Progenitor cell of endocrine pancreas (in vitro differentiated cells): ENCODE results near the gene PCDHGA4. TPM values are rescaled to one million over a fixed set of nuclear protein-coding genes. Genes with fewer than 3 reads are reported as not detected.
"Not testable (repeated sequence)": the region's sequence is repeated elsewhere in the genome, so short reads cannot be mapped to it uniquely, and the experiment has no call there.

Source experiments
- DNase-seq: peaks from one replicate; pipeline ENCODE4 v3.0.0; 2021; ENCODE audit warnings: low spot score; ENCODE audit not compliant: unreplicated experiment
- H3K27ac Mint-ChIP-seq: 2 replicates; pipeline ENCODE4 v1.8.0; 2021; ENCODE audit warnings: mild to moderate bottlenecking, moderate library complexity, mixed read lengths
- H3K27me3 Mint-ChIP-seq: 2 replicates; pipeline ENCODE4 v1.8.0; 2021; ENCODE audit warnings: mixed read lengths
- H3K36me3 Mint-ChIP-seq: 2 replicates; pipeline ENCODE4 v1.8.0; 2022; ENCODE audit warnings: mixed read lengths; ENCODE audit not compliant: insufficient read depth
- H3K4me1 Mint-ChIP-seq: 2 replicates; pipeline ENCODE4 v1.8.0; 2021; ENCODE audit warnings: low read depth, mixed read lengths
- H3K4me3 Mint-ChIP-seq: 2 replicates; pipeline ENCODE4 v1.8.0; 2021; ENCODE audit warnings: low read depth, mild to moderate bottlenecking, moderate library complexity, mixed read lengths
- H3K9me3 Mint-ChIP-seq: 2 replicates; pipeline ENCODE4 v1.8.0; 2021; ENCODE audit warnings: low read depth, mixed read lengths
- total RNA-seq: library from RNA; stranded (reverse); gene quantifications from 2 replicates; pipeline ENCODE4 v1.2.1, GENCODE V29; 2021
- TF ChIP-seq, protein P1 (sequence below): fragments of 200-600 bp; sonication (generic); IDR thresholded peaks from one replicate; pipeline ENCODE4 v1.5.0; 2021; ENCODE audit warnings: antibody characterized with exemption, mild to moderate bottlenecking; ENCODE audit not compliant: unreplicated experiment

The PCDHGA4 gene
- total RNA-seq, 1 donor from 2014 or later: 0.96 TPM

DNA sequence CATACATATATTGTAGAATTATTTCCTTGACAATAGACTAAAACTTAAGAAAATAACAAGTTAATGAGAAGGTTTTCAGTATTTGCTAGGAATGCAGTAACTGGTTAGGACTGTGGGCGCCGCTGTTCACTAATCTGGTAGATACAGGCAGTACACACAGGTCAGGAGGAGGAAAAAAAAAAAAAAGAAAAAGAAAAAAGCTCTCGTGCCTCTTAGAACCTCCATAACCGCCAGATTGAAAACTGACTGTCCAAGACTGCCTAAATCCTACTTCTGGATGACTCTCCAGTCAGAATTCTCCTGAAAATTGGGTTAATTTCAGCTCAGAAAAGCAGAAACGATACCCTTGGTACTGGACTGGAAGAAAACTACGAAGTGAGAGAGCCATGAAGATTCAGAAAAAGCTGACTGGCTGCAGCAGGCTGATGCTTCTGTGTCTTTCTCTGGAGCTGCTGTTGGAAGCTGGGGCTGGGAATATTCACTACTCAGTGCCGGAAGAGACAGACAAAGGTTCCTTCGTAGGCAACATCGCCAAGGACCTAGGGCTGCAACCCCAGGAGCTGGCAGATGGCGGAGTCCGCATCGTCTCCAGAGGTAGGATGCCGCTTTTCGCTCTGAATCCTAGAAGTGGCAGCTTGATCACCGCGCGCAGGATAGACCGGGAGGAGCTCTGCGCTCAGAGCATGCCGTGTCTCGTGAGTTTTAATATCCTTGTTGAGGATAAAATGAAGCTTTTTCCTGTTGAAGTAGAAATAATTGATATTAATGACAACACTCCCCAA is 24.3 kb upstream of the PCDHGA4 start, which contains the start of gene PCDHGA1:
Gene PCDHGA1, plus strand, starts transcription at position 216 of the 782 bp plus-strand sequence.
- H3K9me3 Mint-ChIP-seq: peaks cover 54% of the 10 kb centered on the region

DNA sequence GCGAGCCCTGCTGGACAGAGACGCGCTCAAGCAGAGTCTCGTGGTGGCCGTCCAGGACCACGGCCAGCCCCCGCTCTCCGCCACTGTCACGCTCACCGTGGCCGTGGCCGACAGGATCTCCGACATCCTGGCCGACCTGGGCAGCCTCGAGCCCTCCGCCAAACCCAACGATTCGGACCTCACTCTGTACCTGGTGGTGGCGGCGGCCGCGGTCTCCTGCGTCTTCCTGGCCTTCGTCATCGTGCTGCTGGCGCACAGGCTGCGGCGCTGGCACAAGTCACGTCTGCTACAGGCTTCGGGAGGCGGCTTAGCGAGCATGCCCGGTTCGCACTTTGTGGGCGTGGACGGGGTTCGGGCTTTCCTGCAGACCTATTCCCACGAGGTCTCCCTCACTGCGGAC is 22.2 kb upstream of the PCDHGA4 start:
- not testable (repeated sequence) for H3K4me3 Mint-ChIP-seq, H3K4me1 Mint-ChIP-seq, H3K27me3 Mint-ChIP-seq, DNase-seq, H3K27ac Mint-ChIP-seq
- peaks cover 56% of the 10 kb centered on the region for H3K9me3 Mint-ChIP-seq
- peaks cover 23% of the 10 kb centered on the region for H3K36me3 Mint-ChIP-seq

More for the DNA sequence above, 24.3 kb upstream of the PCDHGA4 start, which contains the start of gene PCDHGA1:
- Mint-ChIP-seq H3K4me3 (no peak within 1 kb of the TSS), H3K27ac (no peak within 1 kb of the TSS), H3K36me3 (peaks cover 24% of the 10 kb centered on the region), H3K27me3 (no peaks in the 10 kb centered on the region), H3K4me1 (no peaks in the 10 kb centered on the region)
- TF ChIP-seq, protein P1, sequence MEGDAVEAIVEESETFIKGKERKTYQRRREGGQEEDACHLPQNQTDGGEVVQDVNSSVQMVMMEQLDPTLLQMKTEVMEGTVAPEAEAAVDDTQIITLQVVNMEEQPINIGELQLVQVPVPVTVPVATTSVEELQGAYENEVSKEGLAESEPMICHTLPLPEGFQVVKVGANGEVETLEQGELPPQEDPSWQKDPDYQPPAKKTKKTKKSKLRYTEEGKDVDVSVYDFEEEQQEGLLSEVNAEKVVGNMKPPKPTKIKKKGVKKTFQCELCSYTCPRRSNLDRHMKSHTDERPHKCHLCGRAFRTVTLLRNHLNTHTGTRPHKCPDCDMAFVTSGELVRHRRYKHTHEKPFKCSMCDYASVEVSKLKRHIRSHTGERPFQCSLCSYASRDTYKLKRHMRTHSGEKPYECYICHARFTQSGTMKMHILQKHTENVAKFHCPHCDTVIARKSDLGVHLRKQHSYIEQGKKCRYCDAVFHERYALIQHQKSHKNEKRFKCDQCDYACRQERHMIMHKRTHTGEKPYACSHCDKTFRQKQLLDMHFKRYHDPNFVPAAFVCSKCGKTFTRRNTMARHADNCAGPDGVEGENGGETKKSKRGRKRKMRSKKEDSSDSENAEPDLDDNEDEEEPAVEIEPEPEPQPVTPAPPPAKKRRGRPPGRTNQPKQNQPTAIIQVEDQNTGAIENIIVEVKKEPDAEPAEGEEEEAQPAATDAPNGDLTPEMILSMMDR: no peak
- no peak for DNase-seq

DNA sequence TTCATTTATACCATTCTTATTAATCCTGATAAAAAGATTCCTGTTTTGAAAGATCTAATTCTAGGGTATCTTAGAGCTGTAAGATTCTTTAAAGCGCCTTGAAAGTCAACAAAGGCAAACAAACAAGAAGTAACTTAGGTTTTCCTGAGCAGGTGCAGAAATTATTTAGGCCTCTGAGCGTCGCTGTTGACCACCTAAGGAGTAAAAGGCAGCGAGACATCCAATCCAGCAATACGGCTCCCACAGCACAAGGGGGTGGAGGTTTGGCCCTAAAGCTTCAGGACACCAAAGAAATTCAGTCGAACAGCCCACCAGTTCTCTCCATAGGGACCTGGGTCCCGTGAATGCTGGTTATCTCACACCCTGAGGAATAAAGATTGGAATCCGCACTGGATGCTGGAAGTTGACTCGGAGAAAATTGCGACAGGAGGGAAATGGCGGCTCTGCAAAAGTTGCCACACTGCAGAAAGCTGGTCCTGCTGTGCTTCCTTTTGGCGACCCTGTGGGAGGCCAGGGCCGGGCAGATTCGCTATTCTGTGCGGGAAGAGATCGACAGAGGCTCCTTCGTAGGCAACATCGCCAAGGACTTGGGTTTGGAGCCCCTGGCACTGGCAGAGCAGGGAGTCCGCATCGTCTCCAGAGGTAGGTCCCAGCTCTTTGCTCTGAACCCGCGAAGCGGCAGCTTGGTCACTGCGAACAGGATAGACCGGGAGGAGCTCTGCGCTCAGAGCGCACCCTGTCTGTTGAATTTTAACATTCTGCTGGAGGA is 16.1 kb upstream of the PCDHGA4 start, which contains the start of gene PCDHGA2:
Gene PCDHGA2, plus strand, starts transcription at position 223 of the 769 bp plus-strand sequence.
- Mint-ChIP-seq H3K36me3 (peaks cover 17% of the 10 kb centered on the region), H3K27me3 (no peaks in the 10 kb centered on the region), H3K4me1 (no peaks in the 10 kb centered on the region), H3K9me3 (peaks cover 62% of the 10 kb centered on the region), H3K27ac (no peak within 1 kb of the TSS), H3K4me3 (no peak within 1 kb of the TSS)
- TF ChIP-seq, protein P1: no peak
- DNase-seq: no peak

DNA sequence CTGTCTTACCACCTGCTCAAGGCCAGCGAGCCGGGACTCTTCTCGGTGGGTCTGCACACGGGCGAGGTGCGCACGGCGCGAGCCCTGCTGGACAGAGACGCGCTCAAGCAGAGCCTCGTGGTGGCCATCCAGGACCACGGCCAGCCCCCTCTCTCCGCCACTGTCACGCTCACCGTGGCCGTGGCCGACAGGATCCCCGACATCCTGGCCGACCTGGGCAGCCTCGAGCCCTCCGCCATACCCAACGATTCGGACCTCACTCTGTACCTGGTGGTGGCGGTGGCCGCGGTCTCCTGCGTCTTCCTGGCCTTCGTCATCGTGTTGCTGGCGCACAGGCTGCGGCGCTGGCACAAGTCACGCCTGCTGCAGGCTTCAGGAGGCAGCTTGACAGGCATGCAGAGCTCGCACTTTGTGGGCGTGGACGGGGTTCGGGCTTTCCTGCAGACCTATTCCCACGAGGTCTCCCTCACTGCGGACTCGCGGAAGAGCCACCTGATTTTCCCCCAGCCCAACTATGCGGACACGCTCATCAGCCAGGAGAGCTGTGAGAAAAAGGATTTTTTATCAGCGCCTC is 14.0 kb upstream of the PCDHGA4 start:
- H3K36me3 Mint-ChIP-seq: peaks cover 14% of the 10 kb centered on the region
- H3K4me1 Mint-ChIP-seq, H3K27ac Mint-ChIP-seq, DNase-seq, H3K4me3 Mint-ChIP-seq, H3K27me3 Mint-ChIP-seq: not testable (repeated sequence)
- peaks cover 50% of the 10 kb centered on the region for H3K9me3 Mint-ChIP-seq

DNA sequence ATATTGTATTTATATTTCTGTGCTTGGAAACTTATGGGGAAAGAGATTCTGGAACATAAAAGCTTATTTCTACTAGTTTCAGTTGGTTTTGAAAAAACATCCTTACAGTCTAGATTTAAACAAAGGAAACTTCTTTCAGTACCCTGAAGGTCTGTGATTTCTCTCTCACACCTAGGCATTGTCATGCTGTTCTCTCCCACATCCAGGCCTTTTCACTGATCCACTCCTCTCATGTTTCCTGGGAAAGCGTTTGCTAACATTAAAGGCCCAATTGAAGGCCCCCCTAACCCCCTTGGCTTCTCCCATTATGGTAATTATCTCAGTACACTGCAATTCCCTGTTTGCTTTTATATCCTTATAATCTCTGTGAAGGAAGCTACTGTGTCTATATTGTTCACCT is 12.0 kb upstream of the PCDHGA4 start:
- Mint-ChIP-seq H3K27ac (no peak overlapping the region), H3K4me1 (no peaks in the 10 kb centered on the region), H3K27me3 (no peaks in the 10 kb centered on the region), H3K9me3 (peaks cover 43% of the 10 kb centered on the region), H3K4me3 (no peak overlapping the region), H3K36me3 (peaks cover 12% of the 10 kb centered on the region)
- DNase-seq: no peak
- TF ChIP-seq, protein P1: no peak
